Measurements from ENCODE around the gene SYTL2.
"Not testable (repeated sequence)": the region's sequence is repeated elsewhere in the genome, so short reads cannot be mapped to it uniquely, and the experiment has no call there.

The SYTL2 gene

DNA sequence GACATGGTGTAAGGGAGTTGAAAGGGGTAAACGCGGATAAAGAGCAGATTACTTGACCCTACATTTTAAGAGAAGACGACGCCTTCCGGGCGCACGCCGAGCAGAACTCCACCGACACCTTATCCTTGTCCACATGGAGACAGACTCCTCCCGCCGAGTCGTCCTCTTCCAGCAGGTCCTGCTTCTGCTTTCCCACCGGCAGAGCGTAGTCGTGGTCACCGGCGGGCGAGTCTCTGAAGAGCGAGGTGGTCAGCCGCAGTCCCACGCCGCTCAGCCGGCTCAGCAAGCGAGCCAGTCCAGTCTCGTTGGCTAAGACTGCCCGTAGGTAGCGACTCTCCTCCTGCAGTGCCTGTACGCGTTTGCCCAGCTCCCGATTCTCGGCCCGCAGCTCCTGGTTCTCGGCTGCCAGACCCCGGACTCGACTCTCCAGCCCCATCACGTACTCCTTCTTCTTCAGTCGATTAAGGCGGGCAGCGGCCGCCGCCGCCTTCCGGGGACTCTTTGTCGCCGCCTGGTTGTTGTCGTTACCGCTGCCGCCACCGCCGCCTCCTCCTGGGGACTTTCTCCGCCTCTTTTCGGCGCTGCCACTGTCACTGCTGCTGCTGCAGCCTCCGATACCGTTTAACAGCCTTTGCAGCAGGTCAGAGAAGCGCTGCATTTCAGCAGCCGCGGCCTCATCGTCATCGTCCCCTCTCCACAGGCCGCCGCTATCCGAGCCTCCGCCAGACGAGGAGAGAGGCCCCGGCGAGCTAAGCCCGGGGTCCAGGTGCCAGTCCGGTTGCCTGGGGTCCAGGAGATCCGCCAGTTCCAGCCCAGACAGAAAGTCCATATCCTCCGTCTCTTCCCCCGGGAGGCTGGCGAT is 147.0 kb downstream of the SYTL2 start:
- Histone ChIP-seq H3K27ac (ENCODE audit: low read depth, low read length) (peak overlapping the region; percentile 98), H3K4me3 (ENCODE audit: low read depth, low read length) (peak overlapping the region; percentile 96), H3K27me3 (ENCODE audit: control insufficient read depth, insufficient read depth, low read length) (no peaks in the 10 kb centered on the region), H3K4me1 (ENCODE audit: control insufficient read depth, insufficient read depth, low read length) (peaks cover 20% of the 10 kb centered on the region), H3K9me3 (ENCODE audit: control insufficient read depth, insufficient read depth, low read length) (no peaks in the 10 kb centered on the region), H3K36me3 (ENCODE audit: control insufficient read depth, insufficient read depth, low read length) (peaks cover 44% of the 10 kb centered on the region), H3K9ac (ENCODE audit: low read depth, low read length) (peak overlapping the region; percentile 93)

DNA sequence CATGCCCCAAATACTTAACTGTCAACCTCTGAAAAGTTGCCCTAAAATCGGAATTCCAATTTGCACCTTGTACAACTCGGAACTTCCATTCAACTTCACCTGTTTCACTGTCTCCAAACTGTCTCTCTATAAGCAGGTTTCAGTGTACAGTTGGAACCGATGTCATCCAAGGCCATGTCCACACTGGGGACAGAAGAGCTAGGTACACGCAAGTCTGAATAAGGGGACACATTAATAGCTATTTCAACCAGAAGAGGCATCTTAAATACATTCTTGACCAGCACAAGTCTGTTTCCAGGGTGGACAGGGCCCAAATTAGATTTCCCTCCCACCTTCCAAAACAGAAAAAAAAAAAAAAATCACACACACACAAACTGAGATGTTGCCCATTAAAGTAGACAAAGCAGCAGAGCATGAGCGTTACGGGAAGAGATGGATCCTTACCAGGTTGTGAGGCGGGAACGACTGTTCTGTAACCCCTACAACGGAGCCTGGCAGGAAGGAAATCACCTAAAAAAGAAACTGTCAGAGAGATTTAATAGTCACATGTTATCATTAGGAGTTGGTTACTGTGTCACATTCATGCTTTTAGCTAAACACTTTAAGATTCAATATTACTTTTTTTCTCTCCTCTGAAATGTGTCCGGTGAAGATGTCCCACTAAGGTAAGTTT is 147.7 kb downstream of the SYTL2 start:
- Histone ChIP-seq H3K4me1 (ENCODE audit: control insufficient read depth, insufficient read depth, low read length) (peaks cover 20% of the 10 kb centered on the region), H3K9ac (ENCODE audit: low read depth, low read length) (peak overlapping the region; percentile 93), H3K4me3 (ENCODE audit: low read depth, low read length) (peak overlapping the region; percentile 96), H3K27me3 (ENCODE audit: control insufficient read depth, insufficient read depth, low read length) (no peaks in the 10 kb centered on the region), H3K27ac (ENCODE audit: low read depth, low read length) (no peak overlapping the region), H3K36me3 (ENCODE audit: control insufficient read depth, insufficient read depth, low read length) (peaks cover 52% of the 10 kb centered on the region), H3K9me3 (ENCODE audit: control insufficient read depth, insufficient read depth, low read length) (no peaks in the 10 kb centered on the region)

DNA sequence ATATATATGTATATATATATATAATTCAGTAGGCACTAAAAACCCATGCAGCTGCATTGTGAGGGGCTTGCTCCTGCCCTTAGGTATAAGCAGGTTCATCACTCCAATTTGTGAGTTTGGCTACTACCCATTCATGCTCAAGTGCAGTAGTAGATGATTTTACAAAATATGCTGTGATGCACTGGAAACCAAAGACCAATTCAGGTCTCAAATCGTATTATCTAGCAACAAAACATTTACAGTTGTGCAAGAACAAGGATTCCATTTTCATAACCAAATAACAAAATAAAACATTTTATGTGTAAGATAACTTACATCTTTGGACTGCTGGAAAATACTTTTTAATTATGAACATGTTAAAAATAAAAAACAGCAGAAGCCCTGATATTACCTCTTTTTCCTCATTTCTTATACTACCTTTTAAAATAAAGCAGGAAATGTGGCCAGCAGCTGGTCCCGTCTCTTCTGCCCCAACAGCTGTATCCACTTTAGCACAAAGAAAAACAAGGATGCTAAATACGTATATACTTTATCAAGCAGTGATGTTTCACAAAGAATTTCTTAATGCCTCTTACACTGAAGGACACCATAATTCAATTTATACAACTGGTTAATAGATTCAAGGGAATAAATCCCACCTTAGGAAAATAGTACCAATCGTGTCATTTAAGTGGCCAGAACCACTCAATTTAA is 148.8 kb downstream of the SYTL2 start:
- peak overlapping the region; percentile 96 for H3K4me3 ChIP-seq (ENCODE audit: low read depth, low read length)
- H3K36me3 ChIP-seq (ENCODE audit: control insufficient read depth, insufficient read depth, low read length) = peaks cover 62% of the 10 kb centered on the region
- peaks cover 20% of the 10 kb centered on the region for H3K4me1 ChIP-seq (ENCODE audit: control insufficient read depth, insufficient read depth, low read length)
- H3K9me3 ChIP-seq (ENCODE audit: control insufficient read depth, insufficient read depth, low read length) = no peaks in the 10 kb centered on the region
- no peaks in the 10 kb centered on the region for H3K27me3 ChIP-seq (ENCODE audit: control insufficient read depth, insufficient read depth, low read length)
- no peak overlapping the region for H3K27ac ChIP-seq (ENCODE audit: low read depth, low read length)
- H3K9ac ChIP-seq (ENCODE audit: low read depth, low read length) = no peak overlapping the region

DNA sequence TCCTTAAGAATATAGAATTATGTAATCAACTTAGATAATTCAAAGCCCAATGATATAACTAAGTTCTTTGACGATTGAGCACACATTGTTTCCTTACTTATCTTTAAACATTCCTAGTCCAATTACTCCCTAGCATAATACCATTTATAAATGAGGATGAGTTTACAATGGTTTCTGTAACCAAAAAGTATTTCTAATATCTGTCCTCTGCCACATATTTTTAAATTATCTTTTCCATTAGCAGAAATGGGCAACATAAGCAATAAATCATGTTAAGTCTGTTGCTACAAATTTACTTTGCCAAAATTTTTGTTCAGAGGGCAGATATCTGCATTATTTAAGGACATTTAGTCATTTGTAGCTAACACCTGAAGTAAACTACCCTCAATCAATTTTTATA is 152.8 kb downstream of the SYTL2 start:
- Histone ChIP-seq H3K27me3 (ENCODE audit: control insufficient read depth, insufficient read depth, low read length) (no peaks in the 10 kb centered on the region), H3K4me1 (ENCODE audit: control insufficient read depth, insufficient read depth, low read length) (peaks cover 10% of the 10 kb centered on the region; the same call in 1 of the 2 replicates), H3K36me3 (ENCODE audit: control insufficient read depth, insufficient read depth, low read length) (peaks cover 91% of the 10 kb centered on the region)

DNA sequence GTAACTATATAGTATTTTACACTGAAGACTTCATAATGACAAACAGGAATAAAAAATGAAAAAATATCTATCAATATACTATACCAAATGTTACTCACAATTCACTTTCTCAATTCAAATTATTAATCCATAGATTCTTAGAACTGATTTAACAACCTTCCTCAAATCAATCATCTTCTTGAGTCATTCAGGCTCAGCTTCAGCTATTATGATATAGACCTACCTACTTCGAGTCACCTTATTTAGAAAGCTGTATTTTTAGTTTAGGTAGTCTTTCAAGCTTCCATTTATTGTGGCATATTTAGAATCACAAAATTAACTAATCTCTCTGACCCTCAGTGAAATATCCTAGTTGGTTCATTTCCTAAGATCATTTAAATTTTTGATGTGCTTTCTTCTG is 154.2 kb downstream of the SYTL2 start:
- H3K36me3 ChIP-seq (ENCODE audit: control insufficient read depth, insufficient read depth, low read length) = peaks cover 83% of the 10 kb centered on the region

More for the DNA sequence above, 152.8 kb downstream of the SYTL2 start:
- no peak overlapping the region for H3K4me3 ChIP-seq (ENCODE audit: low read depth, low read length)
- H3K9ac ChIP-seq (ENCODE audit: low read depth, low read length) = no peak overlapping the region
- H3K27ac ChIP-seq (ENCODE audit: low read depth, low read length) = no peak overlapping the region
- H3K9me3 ChIP-seq (ENCODE audit: control insufficient read depth, insufficient read depth, low read length) = no peaks in the 10 kb centered on the region

DNA sequence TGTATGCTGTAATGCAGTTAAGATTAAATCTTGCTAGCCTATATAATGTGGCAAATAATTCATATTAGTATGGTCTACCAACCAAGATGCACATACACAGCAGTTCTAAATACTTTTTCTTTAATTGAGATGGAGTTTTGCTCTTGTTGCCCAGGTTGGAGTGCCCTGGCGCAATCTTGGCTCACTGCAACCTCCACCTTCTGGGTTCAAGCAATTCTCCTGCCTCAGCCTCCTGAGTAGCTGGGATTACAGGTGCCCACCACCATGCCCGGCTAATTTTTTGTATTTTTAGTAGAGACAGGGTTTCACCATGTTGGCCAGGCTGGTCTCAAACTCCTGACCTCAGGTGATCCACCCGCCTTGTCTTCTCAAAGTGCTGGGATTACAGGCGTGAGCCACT is 156.6 kb downstream of the SYTL2 start:
- H3K4me3 ChIP-seq (ENCODE audit: low read depth, low read length); H3K27me3 ChIP-seq (ENCODE audit: control insufficient read depth, insufficient read depth, low read length); H3K9me3 ChIP-seq (ENCODE audit: control insufficient read depth, insufficient read depth, low read length); H3K9ac ChIP-seq (ENCODE audit: low read depth, low read length); H3K4me1 ChIP-seq (ENCODE audit: control insufficient read depth, insufficient read depth, low read length): not testable (repeated sequence)
- Histone ChIP-seq H3K36me3 (ENCODE audit: control insufficient read depth, insufficient read depth, low read length) (peaks cover 65% of the 10 kb centered on the region), H3K27ac (ENCODE audit: low read depth, low read length) (peak overlapping the region; percentile 32)

More for the DNA sequence above, 154.2 kb downstream of the SYTL2 start:
- H3K27ac ChIP-seq (ENCODE audit: low read depth, low read length) = no peak overlapping the region
- H3K4me3 ChIP-seq (ENCODE audit: low read depth, low read length) = no peak overlapping the region
- no peak overlapping the region for H3K9ac ChIP-seq (ENCODE audit: low read depth, low read length)
- H3K9me3 ChIP-seq (ENCODE audit: control insufficient read depth, insufficient read depth, low read length) = no peaks in the 10 kb centered on the region
- H3K27me3 ChIP-seq (ENCODE audit: control insufficient read depth, insufficient read depth, low read length) = no peaks in the 10 kb centered on the region
- H3K4me1 ChIP-seq (ENCODE audit: control insufficient read depth, insufficient read depth, low read length) = peaks cover 10% of the 10 kb centered on the region; the same call in 1 of the 2 replicates

DNA sequence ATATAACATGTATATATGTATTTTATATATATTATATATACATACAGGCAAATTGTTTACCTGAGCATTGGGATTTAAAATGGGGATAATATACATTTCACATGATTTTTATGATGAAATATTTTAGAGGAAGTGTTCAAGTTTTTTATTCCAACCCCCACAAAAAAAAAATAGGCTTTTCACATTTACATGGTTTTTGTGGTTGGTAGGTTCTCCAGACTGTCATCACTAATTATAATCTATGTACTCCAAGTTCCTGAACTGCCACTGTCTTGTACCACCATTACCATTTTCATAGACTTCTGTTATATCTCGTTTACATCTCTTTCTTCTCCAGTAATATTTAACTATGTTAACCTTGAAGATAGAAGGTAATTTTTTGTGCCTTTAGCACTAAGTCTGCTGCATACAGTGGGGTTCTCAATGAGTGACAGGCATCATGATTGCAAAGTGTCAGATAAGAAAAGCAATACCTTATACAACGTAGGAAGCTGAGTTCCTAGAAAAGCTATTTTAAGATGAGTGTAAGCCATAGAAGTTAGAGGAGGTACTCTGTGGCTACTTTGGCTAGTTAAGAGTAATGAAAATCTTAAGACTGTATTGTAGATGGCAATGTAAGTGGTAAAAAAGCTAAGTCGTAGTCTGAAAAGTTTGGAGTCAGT is 158.0 kb downstream of the SYTL2 start:
- Histone ChIP-seq H3K4me1 (ENCODE audit: control insufficient read depth, insufficient read depth, low read length) (peaks cover 18% of the 10 kb centered on the region), H3K27me3 (ENCODE audit: control insufficient read depth, insufficient read depth, low read length) (no peaks in the 10 kb centered on the region), H3K9me3 (ENCODE audit: control insufficient read depth, insufficient read depth, low read length) (no peaks in the 10 kb centered on the region), H3K4me3 (ENCODE audit: low read depth, low read length) (no peak overlapping the region), H3K36me3 (ENCODE audit: control insufficient read depth, insufficient read depth, low read length) (peaks cover 51% of the 10 kb centered on the region), H3K9ac (ENCODE audit: low read depth, low read length) (no peak overlapping the region), H3K27ac (ENCODE audit: low read depth, low read length) (no peak overlapping the region)

DNA sequence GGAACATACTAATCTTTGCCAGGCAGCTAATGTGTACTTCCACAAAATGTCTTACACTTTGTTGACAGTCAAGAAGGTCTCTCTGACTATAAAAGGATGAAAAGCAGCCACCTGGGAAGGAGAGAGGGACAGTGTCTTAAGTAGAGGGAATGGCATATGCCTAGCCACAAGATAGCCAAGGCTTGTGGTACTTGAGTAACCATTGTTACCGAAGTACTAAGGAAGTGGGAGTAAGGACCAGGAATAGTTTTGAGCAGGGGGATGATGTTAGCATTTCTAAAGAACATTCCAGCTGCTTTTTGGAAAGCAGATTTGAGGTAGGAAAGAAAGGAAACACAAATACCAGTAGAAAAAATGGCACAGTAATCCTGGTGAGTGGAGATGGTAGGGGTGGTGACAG is 159.8 kb downstream of the SYTL2 start:
- Histone ChIP-seq H3K27ac (ENCODE audit: low read depth, low read length) (peak overlapping the region; percentile 10), H3K4me3 (ENCODE audit: low read depth, low read length) (no peak overlapping the region), H3K36me3 (ENCODE audit: control insufficient read depth, insufficient read depth, low read length) (peaks cover 33% of the 10 kb centered on the region), H3K27me3 (ENCODE audit: control insufficient read depth, insufficient read depth, low read length) (no peaks in the 10 kb centered on the region), H3K9ac (ENCODE audit: low read depth, low read length) (no peak overlapping the region), H3K4me1 (ENCODE audit: control insufficient read depth, insufficient read depth, low read length) (peaks cover 24% of the 10 kb centered on the region), H3K9me3 (ENCODE audit: control insufficient read depth, insufficient read depth, low read length) (no peaks in the 10 kb centered on the region)

DNA sequence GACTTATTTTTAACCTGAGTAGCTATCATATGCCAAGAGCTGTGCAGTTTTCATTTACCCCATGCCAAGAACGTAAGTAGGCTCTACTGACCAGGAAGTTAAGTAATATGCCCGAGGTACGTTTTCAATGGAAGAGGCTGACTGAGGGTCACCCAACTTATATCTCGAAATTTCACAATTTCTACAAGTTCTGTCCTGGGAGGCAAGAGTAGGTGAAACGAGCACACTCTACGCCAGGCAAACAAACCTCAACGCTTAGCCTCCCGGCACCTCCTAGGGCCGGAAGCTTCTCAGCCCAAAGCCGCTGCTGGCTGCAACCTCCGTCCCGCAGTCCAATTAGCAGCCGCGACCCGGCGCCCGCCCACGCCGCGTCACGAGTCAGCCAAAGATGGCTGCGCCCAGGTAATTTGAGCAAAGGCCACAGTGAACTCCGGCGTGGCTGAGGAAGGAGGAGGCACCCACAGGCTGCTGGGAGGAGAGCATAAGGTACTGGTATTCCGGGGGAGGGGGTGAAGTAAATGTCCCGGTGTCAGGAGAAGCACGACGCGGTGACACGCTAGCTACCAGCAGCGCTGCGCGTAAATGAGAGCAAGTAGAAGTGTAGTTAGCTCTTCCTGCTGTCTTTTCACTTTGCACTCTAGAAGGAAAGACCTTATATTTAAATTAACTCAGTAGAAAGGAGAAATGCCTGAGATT is 163.2 kb downstream of the SYTL2 start, which contains the start of gene TMEM126A:
Gene TMEM126A, plus strand, starts transcription at position 364 of the 696 bp plus-strand sequence. CDS start 2,289 bp downstream, outside the sequence.
- no peaks in the 10 kb centered on the region for H3K27me3 ChIP-seq (ENCODE audit: control insufficient read depth, insufficient read depth, low read length)
- peak within 1 kb of the TSS; percentile 85 for H3K27ac ChIP-seq (ENCODE audit: low read depth, low read length)
- H3K4me3 ChIP-seq (ENCODE audit: low read depth, low read length) = peak within 1 kb of the TSS; percentile 85
- peak within 1 kb of the TSS; percentile 67 for H3K9ac ChIP-seq (ENCODE audit: low read depth, low read length)
- peaks cover 33% of the 10 kb centered on the region for H3K4me1 ChIP-seq (ENCODE audit: control insufficient read depth, insufficient read depth, low read length)
- H3K9me3 ChIP-seq (ENCODE audit: control insufficient read depth, insufficient read depth, low read length) = no peaks in the 10 kb centered on the region
- H3K36me3 ChIP-seq (ENCODE audit: control insufficient read depth, insufficient read depth, low read length) = peaks cover 6% of the 10 kb centered on the region; the same call in 1 of the 2 replicates

DNA sequence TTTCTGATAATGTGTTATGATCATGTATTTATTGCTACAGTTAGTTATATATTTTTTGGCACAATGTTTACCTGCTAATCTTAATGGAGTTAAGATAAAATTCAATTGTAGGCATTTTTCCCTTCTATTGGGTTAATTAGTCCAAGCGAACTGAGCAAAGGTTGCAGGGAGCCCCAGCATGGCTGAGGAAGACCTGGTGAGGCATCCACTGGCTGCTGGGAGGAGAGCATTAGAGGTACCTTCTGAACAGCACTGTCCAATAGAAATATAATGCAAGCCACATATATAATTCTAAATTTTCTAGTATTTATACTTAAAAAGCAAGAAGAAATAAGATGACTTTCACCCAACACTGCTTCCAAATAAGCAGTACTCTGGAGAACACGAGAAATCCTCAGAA is 163.9 kb downstream of the SYTL2 start:
- H3K4me1 ChIP-seq (ENCODE audit: control insufficient read depth, insufficient read depth, low read length) = peaks cover 33% of the 10 kb centered on the region
- H3K9me3 ChIP-seq (ENCODE audit: control insufficient read depth, insufficient read depth, low read length) = no peaks in the 10 kb centered on the region
- H3K4me3 ChIP-seq (ENCODE audit: low read depth, low read length) = peak overlapping the region; percentile 85
- H3K36me3 ChIP-seq (ENCODE audit: control insufficient read depth, insufficient read depth, low read length) = 0 out of 2 replicates have a peak, but pooled peaks cover 6% of the 10 kb centered on the region
- H3K9ac ChIP-seq (ENCODE audit: low read depth, low read length) = peak overlapping the region; percentile 67
- H3K27ac ChIP-seq (ENCODE audit: low read depth, low read length) = peak overlapping the region; percentile 85
- H3K27me3 ChIP-seq (ENCODE audit: control insufficient read depth, insufficient read depth, low read length) = no peaks in the 10 kb centered on the region
